ENCODE measurements around the gene TRPC5OS. TPM values are rescaled to one million over a fixed set of nuclear protein-coding genes. Genes with fewer than 3 reads are reported as not detected.

Gene TRPC5OS
- total RNA-seq, 1 experiment from 2014 or later: not detected

- H3K4me1 Mint-ChIP-seq: peaks cover 8% of the 10 kb centered on the region; the same call in 1 of the 2 replicates
Observed at GRCh38 chrX:111830571-111830970, 45.4 kb upstream of the TRPC5OS start.

GRCh38 chrX:111831343-111831742, 44.6 kb upstream of the TRPC5OS start:
- H3K27ac Mint-ChIP-seq: no peak overlapping the region
- H3K27me3 Mint-ChIP-seq (ENCODE audit: low read depth): no peaks in the 10 kb centered on the region; the same call in 1 of the 2 replicates
- H3K4me1 Mint-ChIP-seq: 0 out of 2 replicates have a peak, but pooled peaks cover 3% of the 10 kb centered on the region
- H3K9me3 Mint-ChIP-seq: peaks cover 24% of the 10 kb centered on the region
- ATAC-seq (no peak), DNase-seq (ENCODE audit: low spot score) (no peak)
- no peak overlapping the region for H3K4me3 Mint-ChIP-seq
- ChIA-PET POLR2A (no interaction called here), CTCF (no interaction called here)
- peaks cover 6% of the 10 kb centered on the region for H3K36me3 Mint-ChIP-seq
- TF ChIP-seq RELA (CRISPR knock-in tag; IDR thresholded peaks at IDR 0.05; ENCODE audit: borderline replicate concordance): no peak
- TF ChIP-seq, protein P1, sequence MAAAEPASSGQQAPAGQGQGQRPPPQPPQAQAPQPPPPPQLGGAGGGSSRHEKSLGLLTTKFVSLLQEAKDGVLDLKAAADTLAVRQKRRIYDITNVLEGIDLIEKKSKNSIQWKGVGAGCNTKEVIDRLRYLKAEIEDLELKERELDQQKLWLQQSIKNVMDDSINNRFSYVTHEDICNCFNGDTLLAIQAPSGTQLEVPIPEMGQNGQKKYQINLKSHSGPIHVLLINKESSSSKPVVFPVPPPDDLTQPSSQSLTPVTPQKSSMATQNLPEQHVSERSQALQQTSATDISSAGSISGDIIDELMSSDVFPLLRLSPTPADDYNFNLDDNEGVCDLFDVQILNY (CRISPR knock-in tag; IDR thresholded peaks at IDR 0.05): no peak
- TF ChIP-seq NFE2L1 (CRISPR knock-in tag; IDR thresholded peaks at IDR 0.05): no peak
- TF ChIP-seq, protein P2, sequence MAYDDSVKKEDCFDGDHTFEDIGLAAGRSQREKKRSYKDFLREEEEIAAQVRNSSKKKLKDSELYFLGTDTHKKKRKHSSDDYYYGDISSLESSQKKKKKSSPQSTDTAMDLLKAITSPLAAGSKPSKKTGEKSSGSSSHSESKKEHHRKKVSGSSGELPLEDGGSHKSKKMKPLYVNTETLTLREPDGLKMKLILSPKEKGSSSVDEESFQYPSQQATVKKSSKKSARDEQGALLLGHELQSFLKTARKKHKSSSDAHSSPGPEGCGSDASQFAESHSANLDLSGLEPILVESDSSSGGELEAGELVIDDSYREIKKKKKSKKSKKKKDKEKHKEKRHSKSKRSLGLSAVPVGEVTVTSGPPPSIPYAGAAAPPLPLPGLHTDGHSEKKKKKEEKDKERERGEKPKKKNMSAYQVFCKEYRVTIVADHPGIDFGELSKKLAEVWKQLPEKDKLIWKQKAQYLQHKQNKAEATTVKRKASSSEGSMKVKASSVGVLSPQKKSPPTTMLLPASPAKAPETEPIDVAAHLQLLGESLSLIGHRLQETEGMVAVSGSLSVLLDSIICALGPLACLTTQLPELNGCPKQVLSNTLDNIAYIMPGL (CRISPR knock-in tag; IDR thresholded peaks at IDR 0.05): no peak
- TF ChIP-seq ATF1 (CRISPR knock-in tag; IDR thresholded peaks at IDR 0.05): no peak
- TF ChIP-seq ZNF219 (CRISPR knock-in tag; IDR thresholded peaks at IDR 0.05; ENCODE audit: borderline replicate concordance): no peak
- TF ChIP-seq PRDM15 (CRISPR knock-in tag; IDR thresholded peaks at IDR 0.05): no peak
- no peak for TF ChIP-seq CREB1 (CRISPR knock-in tag; IDR thresholded peaks at IDR 0.05)

More at GRCh38 chrX:111830571-111830970, 45.4 kb upstream of the TRPC5OS start:
- H3K9me3 Mint-ChIP-seq: peaks cover 24% of the 10 kb centered on the region
- ChIA-PET CTCF (no interaction called here), POLR2A (no interaction called here)
- TF ChIP-seq JAZF1 (CRISPR knock-in tag; IDR thresholded peaks at IDR 0.05) (no peak), ZBTB21 (CRISPR knock-in tag; IDR thresholded peaks at IDR 0.05; ENCODE audit: borderline replicate concordance) (no peak), NFE2L1 (CRISPR knock-in tag; IDR thresholded peaks at IDR 0.05) (no peak), GRHL2 (CRISPR knock-in tag; IDR thresholded peaks at IDR 0.05; ENCODE audit: insufficient replicate concordance, severe bottlenecking) (no peak), SMAD3 (CRISPR knock-in tag; IDR thresholded peaks at IDR 0.05; ENCODE audit: borderline replicate concordance) (no peak), TEAD1 (CRISPR knock-in tag; IDR thresholded peaks at IDR 0.05) (no peak), ZSCAN18 (CRISPR knock-in tag; IDR thresholded peaks at IDR 0.05) (no peak), NR3C1 (CRISPR knock-in tag; conservative IDR thresholded peaks at IDR 0.05; ENCODE audit: low read depth) (no peak)
- TF ChIP-seq, protein P3, sequence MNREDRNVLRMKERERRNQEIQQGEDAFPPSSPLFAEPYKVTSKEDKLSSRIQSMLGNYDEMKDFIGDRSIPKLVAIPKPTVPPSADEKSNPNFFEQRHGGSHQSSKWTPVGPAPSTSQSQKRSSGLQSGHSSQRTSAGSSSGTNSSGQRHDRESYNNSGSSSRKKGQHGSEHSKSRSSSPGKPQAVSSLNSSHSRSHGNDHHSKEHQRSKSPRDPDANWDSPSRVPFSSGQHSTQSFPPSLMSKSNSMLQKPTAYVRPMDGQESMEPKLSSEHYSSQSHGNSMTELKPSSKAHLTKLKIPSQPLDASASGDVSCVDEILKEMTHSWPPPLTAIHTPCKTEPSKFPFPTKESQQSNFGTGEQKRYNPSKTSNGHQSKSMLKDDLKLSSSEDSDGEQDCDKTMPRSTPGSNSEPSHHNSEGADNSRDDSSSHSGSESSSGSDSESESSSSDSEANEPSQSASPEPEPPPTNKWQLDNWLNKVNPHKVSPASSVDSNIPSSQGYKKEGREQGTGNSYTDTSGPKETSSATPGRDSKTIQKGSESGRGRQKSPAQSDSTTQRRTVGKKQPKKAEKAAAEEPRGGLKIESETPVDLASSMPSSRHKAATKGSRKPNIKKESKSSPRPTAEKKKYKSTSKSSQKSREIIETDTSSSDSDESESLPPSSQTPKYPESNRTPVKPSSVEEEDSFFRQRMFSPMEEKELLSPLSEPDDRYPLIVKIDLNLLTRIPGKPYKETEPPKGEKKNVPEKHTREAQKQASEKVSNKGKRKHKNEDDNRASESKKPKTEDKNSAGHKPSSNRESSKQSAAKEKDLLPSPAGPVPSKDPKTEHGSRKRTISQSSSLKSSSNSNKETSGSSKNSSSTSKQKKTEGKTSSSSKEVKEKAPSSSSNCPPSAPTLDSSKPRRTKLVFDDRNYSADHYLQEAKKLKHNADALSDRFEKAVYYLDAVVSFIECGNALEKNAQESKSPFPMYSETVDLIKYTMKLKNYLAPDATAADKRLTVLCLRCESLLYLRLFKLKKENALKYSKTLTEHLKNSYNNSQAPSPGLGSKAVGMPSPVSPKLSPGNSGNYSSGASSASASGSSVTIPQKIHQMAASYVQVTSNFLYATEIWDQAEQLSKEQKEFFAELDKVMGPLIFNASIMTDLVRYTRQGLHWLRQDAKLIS (CRISPR knock-in tag; IDR thresholded peaks at IDR 0.05; ENCODE audit: borderline replicate concordance): no peak
- TF ChIP-seq, protein P1 (CRISPR knock-in tag; IDR thresholded peaks at IDR 0.05): no peak
- TF ChIP-seq, protein P4, sequence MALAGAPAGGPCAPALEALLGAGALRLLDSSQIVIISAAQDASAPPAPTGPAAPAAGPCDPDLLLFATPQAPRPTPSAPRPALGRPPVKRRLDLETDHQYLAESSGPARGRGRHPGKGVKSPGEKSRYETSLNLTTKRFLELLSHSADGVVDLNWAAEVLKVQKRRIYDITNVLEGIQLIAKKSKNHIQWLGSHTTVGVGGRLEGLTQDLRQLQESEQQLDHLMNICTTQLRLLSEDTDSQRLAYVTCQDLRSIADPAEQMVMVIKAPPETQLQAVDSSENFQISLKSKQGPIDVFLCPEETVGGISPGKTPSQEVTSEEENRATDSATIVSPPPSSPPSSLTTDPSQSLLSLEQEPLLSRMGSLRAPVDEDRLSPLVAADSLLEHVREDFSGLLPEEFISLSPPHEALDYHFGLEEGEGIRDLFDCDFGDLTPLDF (CRISPR knock-in tag; IDR thresholded peaks at IDR 0.05): no peak
- H3K36me3 Mint-ChIP-seq: peaks cover 6% of the 10 kb centered on the region
- H3K4me3 Mint-ChIP-seq: no peak overlapping the region
- DNase-seq (ENCODE audit: low spot score): no peak
- no peaks in the 10 kb centered on the region; the same call in 1 of the 2 replicates for H3K27me3 Mint-ChIP-seq (ENCODE audit: low read depth)
- no peak for ATAC-seq
- H3K27ac Mint-ChIP-seq: no peak overlapping the region
